H54 (cell line): ENCODE results near the gene ZCCHC4.
"Not testable (repeated sequence)": the region's sequence is repeated elsewhere in the genome, so short reads cannot be mapped to it uniquely, and the experiment has no call there.

Source experiments
- DNase-seq: peaks from one replicate; pipeline ENCODE4 v3.0.0; 2011; ENCODE audit warnings: low spot score, mixed read lengths; ENCODE audit not compliant: insufficient read length
- FAIRE-seq: peaks from 3 replicates; lab custom pipeline; 2011; peaks lifted over from hg19 to GRCh38; lab: Jason Lieb, UNC
- POLR2A ChIP-seq: IDR thresholded peaks from 2 replicates; pipeline ENCODE4 v1.6.1; 2011; ENCODE audit warnings: low read depth, mild to moderate bottlenecking, low read length

Gene ZCCHC4

GRCh38 chr4:25347473-25347872 lies 34.9 kb downstream of the ZCCHC4 start:
- FAIRE-seq (no peak), DNase-seq (no peak)

GRCh38 chr4:25347971-25348370 lies 35.4 kb downstream of the ZCCHC4 start:
- no peak for TF ChIP-seq POLR2A
- FAIRE-seq (no peak), DNase-seq (no peak)

More at GRCh38 chr4:25347473-25347872, 34.9 kb downstream of the ZCCHC4 start:
- no peak for TF ChIP-seq POLR2A

GRCh38 chr4:25350561-25350960 lies 38.0 kb downstream of the ZCCHC4 start:
- FAIRE-seq: no peak
- no peak for TF ChIP-seq POLR2A
- DNase-seq: no peak

GRCh38 chr4:25351777-25352416 lies 39.3 kb downstream of the ZCCHC4 start:
- no peak for TF ChIP-seq POLR2A
- DNase-seq (peak; percentile 18), FAIRE-seq (peak; percentile 90)

- DNase-seq: no peak
- TF ChIP-seq POLR2A: no peak
- FAIRE-seq: no peak
These were observed 43.5 kb downstream of the ZCCHC4 start for GRCh38 chr4:25356068-25356467.

GRCh38 chr4:25358515-25359275 lies 46.1 kb downstream of the ZCCHC4 start:
- FAIRE-seq (no peak), DNase-seq (no peak)
- TF ChIP-seq POLR2A: no peak

GRCh38 chr4:25361253-25361652 lies 48.7 kb downstream of the ZCCHC4 start:
- no peak for FAIRE-seq
- no peak for TF ChIP-seq POLR2A
- DNase-seq: no peak

GRCh38 chr4:25367004-25367621 lies 54.5 kb downstream of the ZCCHC4 start:
- TF ChIP-seq POLR2A: no peak
- DNase-seq (no peak), FAIRE-seq (no peak)

GRCh38 chr4:25367877-25368276 lies 55.3 kb downstream of the ZCCHC4 start:
- TF ChIP-seq POLR2A: no peak
- DNase-seq (no peak), FAIRE-seq (no peak)

- TF ChIP-seq POLR2A: no peak
- no peak for FAIRE-seq
- no peak for DNase-seq
These were observed 55.7 kb downstream of the ZCCHC4 start for GRCh38 chr4:25368315-25368714.

GRCh38 chr4:25370242-25370641 lies 57.7 kb downstream of the ZCCHC4 start:
- no peak for TF ChIP-seq POLR2A
- DNase-seq (no peak), FAIRE-seq (no peak)

GRCh38 chr4:25372549-25372948 lies 60.0 kb downstream of the ZCCHC4 start:
- not testable (repeated sequence) for FAIRE-seq, DNase-seq

GRCh38 chr4:25376754-25377571 lies 64.4 kb downstream of the ZCCHC4 start, which contains the start of gene ANAPC4:
Gene ANAPC4, plus strand, starts transcription at chr4:25377263. Its CDS starts 165 bp downstream, at chr4:25377428.
- FAIRE-seq (no peak), DNase-seq (peak; percentile 74)
- peak; percentile 85 for TF ChIP-seq POLR2A
